HUES64 (cell line): ENCODE measurements around the gene APBB1IP.
"Not testable (repeated sequence)": the region's sequence is repeated elsewhere in the genome, so short reads cannot be mapped to it uniquely, and the experiment has no call there.

Experiments
- H3K27ac ChIP-seq: 2 replicates; pipeline ENCODE4 v1.7.0; 2013; ENCODE audit warnings: low read depth, low read length, inconsistent platforms
- H3K27me3 ChIP-seq: 2 replicates; pipeline ENCODE4 v1.6.1; 2013; ENCODE audit warnings: mild to moderate bottlenecking, low read length; ENCODE audit not compliant: insufficient read depth
- H3K36me3 ChIP-seq: 2 replicates; pipeline ENCODE4 v1.6.1; 2013; ENCODE audit warnings: mild to moderate bottlenecking, low read length; ENCODE audit not compliant: insufficient read depth
- H3K4me1 ChIP-seq: 2 replicates; pipeline ENCODE4 v1.6.1; 2013; ENCODE audit warnings: mild to moderate bottlenecking, low read length, moderate library complexity; ENCODE audit not compliant: insufficient read depth
- H3K4me3 ChIP-seq: 2 replicates; pipeline ENCODE4 v1.5.1; 2013; ENCODE audit warnings: mild to moderate bottlenecking, low read length, moderate library complexity
- H3K9ac ChIP-seq: 2 replicates; pipeline ENCODE4 v1.6.1; 2013; ENCODE audit warnings: mild to moderate bottlenecking, low read depth, low read length
- H3K9me3 ChIP-seq: 2 replicates; pipeline ENCODE4 v1.6.1; 2013; ENCODE audit warnings: low read depth, low read length; ENCODE audit not compliant: insufficient read depth
- WGBS: fragments of 150-250, 120-280 bp; methylation state at CpG from one replicate; pipeline ENCODE4 v1.1.7; 2013; ENCODE audit warnings: missing lambda C conversion rate; 5-methylcytosine and 5-hydroxymethylcytosine counted together

Gene APBB1IP

GRCh38 chr10:26463986-26464385, 25.8 kb downstream of the APBB1IP start:
- 97% methylated on average over 1 of the region's 1 CpG for WGBS
- H3K4me3 ChIP-seq: no peak overlapping the region
- H3K36me3 ChIP-seq: no peaks in the 10 kb centered on the region
- H3K9me3 ChIP-seq: no peaks in the 10 kb centered on the region
- H3K9ac ChIP-seq: no peak overlapping the region
- H3K4me1 ChIP-seq: no peaks in the 10 kb centered on the region
- no peak overlapping the region for H3K27ac ChIP-seq
- no peaks in the 10 kb centered on the region for H3K27me3 ChIP-seq

- Histone ChIP-seq H3K4me3 (no peak overlapping the region), H3K36me3 (no peaks in the 10 kb centered on the region), H3K9ac (no peak overlapping the region), H3K4me1 (no peaks in the 10 kb centered on the region), H3K9me3 (no peaks in the 10 kb centered on the region), H3K27me3 (no peaks in the 10 kb centered on the region), H3K27ac (no peak overlapping the region)
- WGBS: 96% methylated on average over 2 of the region's 3 CpGs
These were observed 26.6 kb downstream of the APBB1IP start for GRCh38 chr10:26464632-26465280.

DNA sequence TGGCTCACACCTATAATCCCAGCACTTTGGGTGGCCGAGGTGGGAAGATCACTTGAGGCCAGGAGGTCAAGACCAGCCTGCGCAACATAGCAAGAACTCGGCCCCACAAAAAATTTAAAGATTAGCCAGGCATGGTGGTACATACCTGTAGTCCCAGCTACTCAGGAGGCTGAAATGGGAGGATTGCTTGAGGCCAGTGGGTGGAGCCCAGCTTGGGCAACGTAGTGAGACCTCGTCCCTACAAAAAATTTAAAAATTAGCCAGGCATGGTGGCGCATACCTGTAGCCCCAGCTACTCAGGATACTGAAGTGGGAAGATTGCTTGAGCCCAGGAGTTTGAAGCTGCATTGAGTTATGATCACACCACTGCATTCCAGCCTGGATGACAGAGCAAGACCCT, 28.4 kb downstream of the APBB1IP start:
- H3K9me3 ChIP-seq, H3K36me3 ChIP-seq, H3K9ac ChIP-seq, H3K27me3 ChIP-seq, H3K4me1 ChIP-seq, H3K4me3 ChIP-seq, H3K27ac ChIP-seq: not testable (repeated sequence)
- WGBS: 97% methylated on average over 6 of the region's 6 CpGs

GRCh38 chr10:26467639-26468038, 29.5 kb downstream of the APBB1IP start:
- H3K36me3 ChIP-seq: no peaks in the 10 kb centered on the region
- no peaks in the 10 kb centered on the region for H3K4me1 ChIP-seq
- H3K27me3 ChIP-seq: no peaks in the 10 kb centered on the region
- H3K4me3 ChIP-seq: no peak overlapping the region
- no peak overlapping the region for H3K27ac ChIP-seq
- H3K9me3 ChIP-seq: no peaks in the 10 kb centered on the region
- no peak overlapping the region for H3K9ac ChIP-seq
- WGBS: 91% methylated on average over 4 of the region's 4 CpGs

DNA sequence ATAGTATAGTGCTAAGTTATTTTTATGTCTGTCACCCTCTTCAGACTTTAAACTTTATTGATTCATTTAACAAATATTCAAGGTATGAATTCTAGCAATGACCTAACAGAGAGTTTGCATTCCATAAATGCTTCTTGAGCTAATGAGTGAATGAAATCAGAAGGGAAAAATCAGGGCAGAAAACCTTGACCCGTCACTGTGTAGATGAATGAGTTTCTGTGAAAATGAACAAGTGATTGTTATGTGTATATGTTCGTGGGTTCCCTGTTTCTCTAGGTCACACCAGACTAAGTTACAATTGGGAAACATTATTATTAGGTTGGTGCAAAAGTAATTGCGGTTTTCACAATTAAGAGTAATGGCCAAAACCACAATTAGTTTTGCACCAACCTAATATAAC, 30.1 kb downstream of the APBB1IP start:
- Histone ChIP-seq H3K4me1 (peaks cover 2% of the 10 kb centered on the region; the same call in 1 of the 2 replicates), H3K27ac (no peak overlapping the region), H3K4me3 (no peak overlapping the region), H3K36me3 (no peaks in the 10 kb centered on the region), H3K27me3 (no peaks in the 10 kb centered on the region), H3K9me3 (no peaks in the 10 kb centered on the region), H3K9ac (no peak overlapping the region)
- WGBS: 84% methylated on average over 3 of the region's 3 CpGs

DNA sequence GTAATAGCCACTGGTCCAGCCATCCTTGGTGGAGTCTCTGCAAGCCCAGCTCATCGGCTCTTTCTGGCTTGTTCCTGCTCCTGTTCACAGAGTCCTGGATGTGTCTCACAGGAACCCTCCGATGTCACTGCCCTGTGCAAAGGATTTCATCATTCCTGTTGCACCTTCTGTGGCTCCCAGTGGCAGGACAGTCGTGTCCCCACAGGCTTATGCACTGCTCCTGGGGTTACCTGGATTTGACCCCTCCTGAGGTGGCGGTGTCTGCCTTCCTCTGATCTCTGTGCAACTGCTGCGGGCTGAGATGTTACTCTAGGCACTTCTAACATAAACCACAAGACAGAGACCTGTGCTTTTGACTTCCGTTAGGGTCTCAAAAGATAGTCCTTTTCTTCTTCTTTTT, 30.6 kb downstream of the APBB1IP start:
- H3K27me3 ChIP-seq: no peaks in the 10 kb centered on the region
- 87% methylated on average over 6 of the region's 6 CpGs for WGBS
- no peaks in the 10 kb centered on the region for H3K36me3 ChIP-seq
- H3K4me1 ChIP-seq: peaks cover 3% of the 10 kb centered on the region; the same call in 1 of the 2 replicates
- no peaks in the 10 kb centered on the region for H3K9me3 ChIP-seq
- no peak overlapping the region for H3K9ac ChIP-seq
- no peak overlapping the region for H3K27ac ChIP-seq
- H3K4me3 ChIP-seq: no peak overlapping the region

- Histone ChIP-seq H3K9me3 (no peaks in the 10 kb centered on the region), H3K27ac (no peak overlapping the region), H3K27me3 (no peaks in the 10 kb centered on the region), H3K9ac (no peak overlapping the region), H3K36me3 (no peaks in the 10 kb centered on the region), H3K4me3 (no peak overlapping the region), H3K4me1 (peaks cover 3% of the 10 kb centered on the region; the same call in 1 of the 2 replicates)
- 96% methylated on average over 5 of the region's 5 CpGs for WGBS
These were observed 34.3 kb downstream of the APBB1IP start for GRCh38 chr10:26472492-26472778.

- H3K9ac ChIP-seq: no peak overlapping the region
- 78% methylated on average over 1 of the region's 1 CpG for WGBS
These were observed 35.9 kb downstream of the APBB1IP start for GRCh38 chr10:26474026-26474425.

GRCh38 chr10:26474845-26475244, 36.7 kb downstream of the APBB1IP start:
- not testable (repeated sequence) for H3K4me3 ChIP-seq, H3K27me3 ChIP-seq, H3K27ac ChIP-seq, H3K9me3 ChIP-seq, H3K36me3 ChIP-seq, H3K4me1 ChIP-seq, H3K9ac ChIP-seq
- 94% methylated on average over 8 of the region's 8 CpGs for WGBS

More at GRCh38 chr10:26474026-26474425, 35.9 kb downstream of the APBB1IP start:
- Histone ChIP-seq H3K4me1 (peaks cover 3% of the 10 kb centered on the region; the same call in 1 of the 2 replicates), H3K27ac (no peak overlapping the region), H3K27me3 (no peaks in the 10 kb centered on the region), H3K4me3 (no peak overlapping the region), H3K36me3 (no peaks in the 10 kb centered on the region), H3K9me3 (no peaks in the 10 kb centered on the region)

- WGBS: 76% methylated on average over 6 of the region's 6 CpGs
- peaks cover 3% of the 10 kb centered on the region; the same call in 1 of the 2 replicates for H3K4me1 ChIP-seq
- H3K4me3 ChIP-seq: no peak overlapping the region
- no peak overlapping the region for H3K9ac ChIP-seq
- no peaks in the 10 kb centered on the region for H3K36me3 ChIP-seq
- no peak overlapping the region for H3K27ac ChIP-seq
- no peaks in the 10 kb centered on the region for H3K27me3 ChIP-seq
- no peaks in the 10 kb centered on the region for H3K9me3 ChIP-seq
These were observed 37.2 kb downstream of the APBB1IP start for GRCh38 chr10:26475386-26475785.

DNA sequence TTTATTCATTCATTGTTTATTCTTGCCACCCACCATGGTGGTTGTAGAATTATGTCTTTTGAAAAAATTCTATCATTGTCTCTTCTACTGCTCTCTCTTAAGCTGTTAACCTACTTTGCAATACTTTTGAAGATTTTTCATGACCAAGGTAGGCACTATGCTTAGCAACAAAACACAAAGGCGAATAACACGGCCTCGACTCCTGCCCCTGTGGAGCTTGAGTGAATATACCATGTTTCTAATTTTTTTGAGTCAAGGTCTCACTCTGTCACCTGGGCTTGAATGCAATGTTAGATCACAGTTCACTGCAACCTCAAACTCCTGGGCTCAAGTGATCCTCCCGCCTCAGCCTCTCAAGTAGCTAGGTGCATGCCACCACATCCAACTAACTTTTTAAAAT, 39.4 kb downstream of the APBB1IP start:
- no peaks in the 10 kb centered on the region for H3K9me3 ChIP-seq
- WGBS: 93% methylated on average over 4 of the region's 4 CpGs
- H3K36me3 ChIP-seq: no peaks in the 10 kb centered on the region
- no peak overlapping the region for H3K27ac ChIP-seq
- H3K4me3 ChIP-seq: no peak overlapping the region
- H3K9ac ChIP-seq: no peak overlapping the region
- no peaks in the 10 kb centered on the region for H3K27me3 ChIP-seq
- peaks cover 3% of the 10 kb centered on the region; the same call in 1 of the 2 replicates for H3K4me1 ChIP-seq

DNA sequence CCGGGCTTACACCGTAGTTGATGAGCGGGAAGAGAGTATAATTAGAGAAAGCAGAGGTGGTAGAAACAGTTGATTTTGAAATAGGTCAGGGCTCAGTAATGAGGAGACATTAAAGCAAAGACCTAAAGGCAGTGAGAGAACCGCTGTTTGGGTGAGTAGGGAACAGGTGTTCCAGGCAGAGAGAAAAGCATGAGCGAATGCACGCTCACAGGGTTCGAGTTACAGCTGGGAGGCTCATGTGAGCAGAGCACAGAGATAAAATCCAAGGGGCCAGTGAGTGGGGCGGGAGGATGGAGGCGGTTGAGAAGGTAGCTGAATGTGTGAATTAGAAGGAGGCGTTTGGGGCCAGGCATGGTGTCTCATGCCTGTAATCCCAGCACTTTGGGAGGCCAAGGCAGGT, 39.9 kb downstream of the APBB1IP start:
- H3K36me3 ChIP-seq: no peaks in the 10 kb centered on the region
- H3K9ac ChIP-seq: no peak overlapping the region
- no peaks in the 10 kb centered on the region for H3K27me3 ChIP-seq
- no peaks in the 10 kb centered on the region for H3K9me3 ChIP-seq
- no peak overlapping the region for H3K4me3 ChIP-seq
- WGBS: 95% methylated on average over 10 of the region's 10 CpGs
- no peak overlapping the region for H3K27ac ChIP-seq
- H3K4me1 ChIP-seq: peaks cover 3% of the 10 kb centered on the region; the same call in 1 of the 2 replicates
